DOHH2 (cell line): ENCODE results near the gene IGSF6.
A peak's percentile ranks its signal among the peaks of the same experiment; 100 is the strongest.

Experiments
- H3F3A ChIP-seq: fragments of 200-600 bp; sonication (generic), shearing (Covaris generic); 2 replicates; pipeline ENCODE4 v1.6.0; 2016; ENCODE audit warnings: antibody characterized with exemption, mild to moderate bottlenecking; ENCODE audit not compliant: control insufficient read depth, insufficient read depth
- H3K27ac ChIP-seq: fragments of 200-600 bp; sonication (generic); 2 replicates; pipeline ENCODE4 v1.5.1; 2014; ENCODE audit warnings: low read depth, mild to moderate bottlenecking, low read length, moderate library complexity
- H3K27me3 ChIP-seq: fragments of 200-600 bp; sonication (generic); 2 replicates; pipeline ENCODE4 v1.6.1; 2014; ENCODE audit warnings: mild to moderate bottlenecking, low read length, mixed read lengths; ENCODE audit not compliant: control insufficient read depth
- H3K36me3 ChIP-seq: fragments of 200-600 bp; sonication (generic); 2 replicates; pipeline ENCODE4 v1.6.1; 2014; ENCODE audit warnings: mild to moderate bottlenecking, low read length, moderate library complexity, mixed read lengths; ENCODE audit not compliant: control insufficient read depth
- H3K4me1 ChIP-seq: fragments of 200-600 bp; sonication (generic); 2 replicates; pipeline ENCODE4 v1.6.1; 2014; ENCODE audit warnings: mild to moderate bottlenecking, low read length, mixed read lengths; ENCODE audit not compliant: control insufficient read depth
- H3K4me2 ChIP-seq: fragments of 200-600 bp; sonication (generic); 2 replicates; pipeline ENCODE4 v1.6.0; 2014; ENCODE audit warnings: mild to moderate bottlenecking, low read length, moderate library complexity
- H3K4me3 ChIP-seq: fragments of 200-600 bp; sonication (generic); 2 replicates; pipeline ENCODE4 v1.5.1; 2014; ENCODE audit warnings: mild to moderate bottlenecking, low read length, mixed read lengths
- H3K79me2 ChIP-seq: fragments of 200-600 bp; sonication (generic); 2 replicates; pipeline ENCODE4 v1.6.1; 2014; ENCODE audit warnings: mild to moderate bottlenecking, low read length, mixed read lengths; ENCODE audit not compliant: control insufficient read depth
- H3K9me2 ChIP-seq: fragments of 200-600 bp; sonication (generic); replicated peaks from 2 replicates; pipeline ENCODE4 v1.6.1; 2014; ENCODE audit warnings: mild to moderate bottlenecking, low read length, mixed read lengths; ENCODE audit not compliant: control insufficient read depth
- H3K9me3 ChIP-seq: fragments of 200-600 bp; sonication (generic); 2 replicates; pipeline ENCODE4 v1.6.1; 2014; ENCODE audit warnings: antibody characterized with exemption, low read length, mixed read lengths; ENCODE audit not compliant: control insufficient read depth, insufficient read depth
- H4K20me1 ChIP-seq: fragments of 200-600 bp; sonication (generic); 2 replicates; pipeline ENCODE4 v1.6.0; 2014; ENCODE audit warnings: low read depth, mild to moderate bottlenecking, antibody characterized with exemption, low read length, moderate library complexity; ENCODE audit not compliant: control insufficient read depth, insufficient read depth
- EZH2phosphoT487 ChIP-seq: fragments of 200-600 bp; sonication (generic); IDR thresholded peaks from 2 replicates; pipeline ENCODE4 v1.6.1; 2017; ENCODE audit warnings: borderline replicate concordance, mild to moderate bottlenecking, antibody characterized with exemption, low read length, moderate library complexity, mixed read lengths
- TF ChIP-seq, protein P1 (sequence below): fragments of 200-600 bp; sonication (generic); IDR thresholded peaks from one replicate; pipeline ENCODE4 v1.5.1; 2014; ENCODE audit warnings: antibody characterized with exemption, mild to moderate bottlenecking, low read depth, low read length; ENCODE audit not compliant: poor library complexity, severe bottlenecking

The IGSF6 gene

DNA sequence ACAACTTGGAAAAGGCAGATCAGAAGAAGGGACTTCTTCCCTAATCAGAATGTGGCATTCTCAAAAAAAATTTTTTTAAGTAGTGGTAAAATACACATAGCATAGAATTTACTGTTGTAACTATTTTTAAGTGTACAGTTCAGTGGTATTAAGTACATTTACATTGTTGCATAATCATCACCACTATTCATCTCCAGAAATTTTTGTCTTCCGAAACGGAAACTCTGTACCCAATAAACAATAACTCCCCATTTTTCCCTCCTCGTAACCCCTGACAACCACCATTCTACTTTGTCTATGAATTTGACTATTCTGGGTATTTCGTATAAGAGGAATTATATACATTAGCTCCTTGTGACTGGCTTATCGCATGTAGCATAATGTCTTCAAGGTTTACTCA is 34.1 kb downstream of the IGSF6 start:
- Histone ChIP-seq H3K4me1 (peaks cover 28% of the 10 kb centered on the region), H3F3A (no peaks in the 10 kb centered on the region), H3K27me3 (no peaks in the 10 kb centered on the region), H3K79me2 (peaks cover 37% of the 10 kb centered on the region), H3K9me3 (no peaks in the 10 kb centered on the region), H3K4me2 (no peak overlapping the region), H3K4me3 (no peak overlapping the region), H4K20me1 (0 out of 2 replicates have a peak, but pooled peaks cover 5% of the 10 kb centered on the region), H3K9me2 (no peaks in the 10 kb centered on the region), H3K36me3 (peaks cover 34% of the 10 kb centered on the region), H3K27ac (no peak overlapping the region)
- TF ChIP-seq EZH2phosphoT487: no peak

DNA sequence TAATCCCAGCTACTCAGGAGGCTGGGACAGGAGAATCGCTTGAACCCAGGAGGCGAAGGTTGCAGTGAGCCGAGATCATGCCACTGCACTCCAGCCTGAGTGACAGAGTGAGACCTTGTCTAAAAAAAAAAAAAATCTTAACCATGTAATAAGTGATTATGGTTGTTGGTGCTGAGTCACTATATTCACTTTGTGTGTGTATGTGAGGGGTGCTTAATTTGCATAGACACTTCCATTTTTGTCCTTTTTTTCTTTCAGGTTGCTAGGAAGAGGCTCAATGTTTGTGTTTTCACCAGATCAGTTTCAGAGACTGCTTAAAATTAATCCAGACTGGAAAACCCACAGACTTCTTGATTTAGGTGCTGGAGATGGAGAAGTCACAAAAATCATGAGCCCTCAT is 34.8 kb downstream of the IGSF6 start:
- Histone ChIP-seq H4K20me1 (0 out of 2 replicates have a peak, but pooled peaks cover 5% of the 10 kb centered on the region), H3K4me2 (peak overlapping the region; percentile 20; the same call in 1 of the 2 replicates), H3K27ac (no peak overlapping the region), H3K9me3 (no peaks in the 10 kb centered on the region), H3K4me3 (0 out of 2 replicates have a peak overlapping the region, but pooled peaks have one; percentile 6), H3K79me2 (peaks cover 44% of the 10 kb centered on the region), H3K4me1 (peaks cover 28% of the 10 kb centered on the region), H3F3A (no peaks in the 10 kb centered on the region), H3K36me3 (peaks cover 34% of the 10 kb centered on the region), H3K9me2 (no peaks in the 10 kb centered on the region), H3K27me3 (no peaks in the 10 kb centered on the region)
- TF ChIP-seq, protein P1, sequence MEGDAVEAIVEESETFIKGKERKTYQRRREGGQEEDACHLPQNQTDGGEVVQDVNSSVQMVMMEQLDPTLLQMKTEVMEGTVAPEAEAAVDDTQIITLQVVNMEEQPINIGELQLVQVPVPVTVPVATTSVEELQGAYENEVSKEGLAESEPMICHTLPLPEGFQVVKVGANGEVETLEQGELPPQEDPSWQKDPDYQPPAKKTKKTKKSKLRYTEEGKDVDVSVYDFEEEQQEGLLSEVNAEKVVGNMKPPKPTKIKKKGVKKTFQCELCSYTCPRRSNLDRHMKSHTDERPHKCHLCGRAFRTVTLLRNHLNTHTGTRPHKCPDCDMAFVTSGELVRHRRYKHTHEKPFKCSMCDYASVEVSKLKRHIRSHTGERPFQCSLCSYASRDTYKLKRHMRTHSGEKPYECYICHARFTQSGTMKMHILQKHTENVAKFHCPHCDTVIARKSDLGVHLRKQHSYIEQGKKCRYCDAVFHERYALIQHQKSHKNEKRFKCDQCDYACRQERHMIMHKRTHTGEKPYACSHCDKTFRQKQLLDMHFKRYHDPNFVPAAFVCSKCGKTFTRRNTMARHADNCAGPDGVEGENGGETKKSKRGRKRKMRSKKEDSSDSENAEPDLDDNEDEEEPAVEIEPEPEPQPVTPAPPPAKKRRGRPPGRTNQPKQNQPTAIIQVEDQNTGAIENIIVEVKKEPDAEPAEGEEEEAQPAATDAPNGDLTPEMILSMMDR: no peak

DNA sequence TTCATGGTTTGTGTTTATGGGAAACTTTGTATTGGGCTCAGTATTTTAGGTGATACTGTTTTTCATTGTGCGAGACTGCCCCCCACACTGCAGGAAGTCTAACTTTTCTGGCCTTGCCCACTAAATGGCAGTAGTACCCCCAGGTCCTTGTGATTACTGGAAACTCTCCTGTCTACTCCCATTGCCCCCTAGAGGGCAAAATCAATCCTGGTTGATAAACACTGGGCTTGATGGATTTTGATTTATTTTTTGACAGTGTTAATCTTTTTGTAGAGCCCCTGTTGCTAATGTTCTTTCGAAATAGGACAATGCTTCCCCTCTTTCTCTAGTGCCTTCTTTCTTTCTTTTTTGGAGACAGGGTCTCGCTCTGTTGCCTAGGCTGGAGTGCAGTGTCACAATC is 37.5 kb downstream of the IGSF6 start:
- H3K9me2 ChIP-seq: no peaks in the 10 kb centered on the region
- H4K20me1 ChIP-seq: 0 out of 2 replicates have a peak, but pooled peaks cover 9% of the 10 kb centered on the region
- no peak for TF ChIP-seq EZH2phosphoT487
- TF ChIP-seq, protein P1: peak; percentile 71
- H3K9me3 ChIP-seq: no peaks in the 10 kb centered on the region
- peaks cover 51% of the 10 kb centered on the region for H3K4me1 ChIP-seq
- H3F3A ChIP-seq: no peaks in the 10 kb centered on the region
- H3K79me2 ChIP-seq: peaks cover 71% of the 10 kb centered on the region
- H3K27me3 ChIP-seq: no peaks in the 10 kb centered on the region
- H3K27ac ChIP-seq: no peak overlapping the region
- no peak overlapping the region for H3K4me2 ChIP-seq
- H3K4me3 ChIP-seq: no peak overlapping the region
- H3K36me3 ChIP-seq: peaks cover 26% of the 10 kb centered on the region

DNA sequence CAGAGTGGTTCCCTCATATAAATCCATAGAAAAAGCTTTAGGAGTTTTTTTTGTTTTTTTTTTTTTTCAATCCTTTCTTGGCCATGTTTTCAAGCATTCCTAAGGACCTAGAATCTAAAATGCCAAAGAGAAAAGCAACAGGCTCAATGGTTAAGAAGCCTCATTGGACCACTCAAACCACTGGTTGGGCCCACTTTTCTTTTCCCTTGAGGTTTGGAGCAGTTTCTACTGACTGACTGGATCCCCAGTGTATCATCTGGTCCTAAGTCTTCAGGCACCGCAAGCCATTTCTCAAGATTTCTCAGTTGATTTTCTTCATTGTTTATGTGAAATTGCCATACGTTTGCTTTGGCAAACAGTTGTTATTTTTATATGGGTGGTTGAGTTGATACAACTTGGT is 38.6 kb downstream of the IGSF6 start:
- TF ChIP-seq, protein P1: no peak
- TF ChIP-seq EZH2phosphoT487: no peak
- Histone ChIP-seq H3K79me2 (peaks cover 82% of the 10 kb centered on the region), H3K9me3 (no peaks in the 10 kb centered on the region), H3K27me3 (no peaks in the 10 kb centered on the region), H4K20me1 (0 out of 2 replicates have a peak, but pooled peaks cover 9% of the 10 kb centered on the region), H3K4me1 (peaks cover 62% of the 10 kb centered on the region), H3K4me3 (no peak overlapping the region), H3K9me2 (no peaks in the 10 kb centered on the region), H3K27ac (no peak overlapping the region), H3K4me2 (no peak overlapping the region), H3F3A (no peaks in the 10 kb centered on the region), H3K36me3 (peaks cover 19% of the 10 kb centered on the region)
